PC-9 (cell line): ENCODE results near the gene CAT.

Experiments used
- CTCF ChIP-seq: fragments of 200-600 bp; sonication (generic); conservative IDR thresholded peaks from 2 replicates; pipeline ENCODE4 v1.6.1; 2017; ENCODE audit warnings: mixed run types, antibody characterized with exemption, mild to moderate bottlenecking, moderate library complexity
- EZH2 ChIP-seq: fragments of 200-600 bp; sonication (generic); IDR thresholded peaks from 2 replicates; pipeline ENCODE4 v1.8.0; 2017; ENCODE audit warnings: antibody characterized with exemption, low read depth

- TF ChIP-seq CTCF (no peak), EZH2 (no peak)
Observed at GRCh38 chr11:34417202-34417601, 21.5 kb upstream of the CAT start.
